Activated gamma-delta T cell treated with anti-CD3 and anti-CD28 coated beads, Interleukin-2, amount 50 U/mL, for 16 hours (primary cell): ENCODE measurements around the gene C14orf39.
"Not testable (repeated sequence)": the region's sequence is repeated elsewhere in the genome, so short reads cannot be mapped to it uniquely, and the experiment has no call there.

Experiments
- DNase-seq: peaks from one replicate; pipeline ENCODE4 v3.0.0-alpha.2; 2020; ENCODE audit warnings: low read depth

Gene C14orf39

DNA sequence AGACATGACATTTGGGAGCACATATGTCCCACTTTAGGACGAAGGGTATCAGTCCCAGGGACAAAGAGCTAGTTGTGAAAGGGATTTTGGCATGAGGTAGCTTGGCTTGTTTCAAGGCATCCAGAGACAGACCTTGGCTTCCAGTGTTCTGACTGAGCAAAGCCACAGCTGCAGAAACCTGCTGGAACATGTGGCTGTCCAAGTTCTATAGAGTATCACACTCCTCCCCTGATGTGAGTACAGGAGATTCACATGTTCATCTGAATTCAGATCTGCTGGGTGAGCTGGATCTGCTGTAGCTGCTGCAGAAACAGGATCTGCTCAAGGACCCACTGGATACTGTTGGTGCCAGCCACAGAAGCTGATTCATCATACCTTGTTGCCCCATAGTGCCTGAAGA, 10.1 kb upstream of the C14orf39 start:
- no peak for DNase-seq

DNA sequence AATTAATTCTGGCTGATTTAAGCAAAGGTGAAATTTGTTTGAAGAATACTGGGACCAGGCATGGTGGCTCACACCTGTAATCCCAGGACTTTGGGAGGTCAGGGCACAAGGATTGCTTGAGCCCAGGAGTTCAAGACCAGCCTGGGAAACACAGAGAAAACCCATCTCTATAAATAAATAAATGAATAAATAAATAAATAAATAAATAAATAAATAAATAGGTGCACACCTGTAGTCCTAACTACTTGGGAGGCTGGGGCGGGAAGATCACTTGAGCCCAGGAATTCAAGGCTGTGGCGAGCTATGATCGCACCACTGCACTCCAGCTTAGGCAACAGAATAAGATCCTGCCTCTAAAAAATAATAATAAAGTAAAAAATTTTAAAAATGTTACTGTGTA, 4.4 kb upstream of the C14orf39 start:
- no peak for DNase-seq

DNA sequence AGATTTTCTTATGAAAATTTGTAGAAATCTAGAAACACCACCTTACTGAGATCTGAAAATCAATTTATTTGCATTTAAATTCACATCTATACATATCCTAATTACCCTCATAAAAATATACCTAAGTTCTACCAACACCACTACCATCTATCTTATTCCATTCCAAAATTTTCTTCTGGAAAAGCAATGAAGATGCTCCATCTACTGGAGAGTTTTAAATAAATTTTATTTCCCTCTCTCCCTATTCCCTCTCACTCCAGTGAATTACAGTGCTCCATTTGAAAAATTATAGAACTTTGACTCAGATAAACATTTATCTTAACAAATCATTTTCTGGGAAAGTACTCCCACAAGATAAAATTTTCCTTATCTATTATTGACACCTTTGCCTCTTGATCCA, 2.3 kb upstream of the C14orf39 start:
- no peak for DNase-seq

DNA sequence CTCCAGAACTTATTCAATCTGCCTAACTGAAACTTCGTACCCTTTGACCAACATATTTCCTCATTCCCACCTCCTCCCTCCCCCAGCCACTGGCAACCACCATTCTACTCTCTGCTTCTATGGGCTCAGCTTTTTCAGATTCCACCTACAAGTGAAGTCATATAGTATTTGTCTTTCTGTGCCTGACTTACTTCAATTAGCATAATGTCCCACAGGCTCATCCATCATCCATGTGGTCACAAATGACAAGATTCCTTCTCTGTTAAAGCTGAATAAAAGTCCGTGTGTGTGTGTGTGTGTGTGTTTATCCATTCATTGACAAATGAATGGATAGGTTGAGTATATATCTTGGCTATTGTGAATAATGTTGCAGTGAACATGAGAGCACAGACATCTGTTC, 1.3 kb upstream of the C14orf39 start:
- DNase-seq = no peak

DNA sequence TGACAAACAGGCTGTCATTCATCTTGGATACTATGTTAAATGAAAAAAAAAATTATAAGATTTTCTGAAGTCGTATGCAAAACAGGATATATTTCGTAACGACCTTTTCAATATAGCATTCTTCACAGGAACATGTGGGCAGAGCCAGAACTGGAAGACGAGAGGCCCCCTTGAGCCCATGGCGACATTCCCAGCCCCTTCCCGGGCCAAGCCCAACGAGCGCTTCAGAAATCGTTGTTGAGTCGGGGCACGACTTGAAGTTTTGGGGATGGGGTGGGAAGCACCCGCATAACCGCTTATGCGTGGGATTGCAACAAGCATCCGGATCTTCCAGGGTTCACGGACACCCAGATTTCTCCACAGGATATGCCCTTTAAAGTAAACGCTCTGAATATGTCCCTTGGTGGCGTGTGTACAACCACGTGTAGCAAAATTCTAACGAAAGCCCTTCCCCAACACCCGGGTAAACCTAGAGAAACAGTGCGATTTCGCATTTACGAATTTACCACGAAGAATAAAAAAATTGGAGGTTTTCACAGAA, 736 bp downstream of the C14orf39 start:
- no peak for DNase-seq

DNA sequence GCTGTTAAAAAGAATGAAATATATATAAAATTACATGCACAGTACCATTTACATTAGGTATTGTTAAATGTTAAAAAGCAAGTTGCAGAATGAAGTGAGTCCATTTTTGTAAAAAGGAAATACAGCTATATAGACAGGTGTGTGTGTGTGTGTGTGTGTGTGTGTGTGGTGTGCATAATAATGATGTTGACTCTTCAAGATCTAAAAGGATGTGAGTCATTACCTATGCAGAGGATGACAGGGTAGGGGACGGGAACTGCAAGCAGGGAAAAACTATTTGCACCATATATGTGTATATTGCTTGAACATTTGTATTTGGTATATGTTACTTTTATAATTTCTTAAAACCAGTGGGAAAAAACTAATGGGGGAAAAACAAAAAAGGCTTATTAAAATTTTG, 3.1 kb downstream of the C14orf39 start:
- DNase-seq = no peak

DNA sequence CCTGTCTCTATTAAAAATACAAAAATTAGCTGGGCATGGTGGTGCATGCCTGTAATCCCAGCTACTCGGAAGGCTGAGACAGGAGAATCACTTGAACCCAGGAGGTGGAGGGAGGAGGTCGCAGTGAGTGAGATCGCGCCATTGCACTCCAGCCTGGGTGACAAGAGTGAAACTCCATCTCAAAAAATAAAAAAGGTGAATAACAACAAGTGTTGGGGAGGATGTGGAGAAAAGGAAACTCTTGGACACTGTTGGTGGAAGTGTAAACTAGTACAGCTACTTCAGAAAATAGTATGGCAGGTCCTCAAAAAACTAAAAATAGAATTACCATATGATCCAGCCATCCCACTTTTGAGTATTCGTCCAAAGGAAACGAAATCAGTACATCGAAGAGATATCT, 5.6 kb downstream of the C14orf39 start:
- not testable (repeated sequence) for DNase-seq

DNA sequence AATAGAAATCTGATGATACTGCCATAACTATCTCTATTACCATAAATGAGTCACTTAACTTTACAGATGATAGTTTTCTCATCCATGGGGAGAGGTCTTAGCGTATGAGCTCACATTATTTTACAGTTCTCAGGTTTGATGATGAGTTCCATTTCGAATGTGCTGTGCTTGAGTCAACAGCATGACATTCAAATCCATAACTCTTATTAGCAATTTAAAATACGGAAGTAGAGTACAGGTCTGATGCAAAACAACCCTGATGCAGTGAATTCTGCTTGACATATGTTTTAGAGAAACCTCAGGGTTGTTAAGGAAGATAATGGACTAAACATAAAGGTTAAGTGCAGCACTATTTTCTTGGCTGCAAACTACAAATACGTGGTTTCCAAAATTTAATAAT, 30.0 kb downstream of the C14orf39 start:
- no peak for DNase-seq

DNA sequence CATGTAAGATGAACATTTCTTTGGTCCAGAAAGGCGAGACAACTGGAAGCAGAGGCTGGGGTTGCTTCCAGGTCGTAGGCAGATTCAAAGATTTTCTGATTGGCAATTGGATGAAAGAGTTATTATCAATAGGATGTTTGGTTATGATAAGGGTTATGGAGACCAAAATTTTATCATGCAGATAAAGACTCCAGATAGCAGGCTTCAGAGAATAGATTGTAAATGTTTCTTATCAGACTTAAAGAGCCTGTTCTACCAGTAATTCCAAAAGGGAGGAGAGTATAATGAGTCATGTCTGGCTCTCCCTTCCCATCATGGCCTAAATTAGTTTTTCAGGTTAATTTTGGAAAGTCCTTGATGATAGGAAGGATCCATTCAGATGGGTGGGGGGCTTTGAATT, 55.6 kb downstream of the C14orf39 start:
- no peak for DNase-seq

DNA sequence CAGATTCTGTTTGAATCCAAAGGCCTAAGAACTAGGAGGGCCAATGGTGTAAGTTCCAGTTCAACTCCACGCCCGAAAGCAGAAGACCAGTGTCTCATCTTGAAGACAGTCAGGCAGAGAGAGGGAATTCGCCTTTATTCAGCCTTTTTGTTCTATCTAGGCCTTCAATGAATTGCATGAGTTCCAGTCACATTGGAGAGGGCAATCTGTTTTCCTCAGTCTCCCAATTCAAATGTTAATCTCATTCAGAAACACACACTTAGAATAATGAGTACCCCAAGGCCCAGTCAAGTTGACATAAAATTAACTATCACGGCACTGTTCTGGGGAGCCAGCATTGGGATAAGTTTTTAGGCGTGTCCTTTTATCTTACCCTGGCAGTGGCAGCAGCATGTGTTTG, 65.8 kb downstream of the C14orf39 start:
- no peak for DNase-seq

DNA sequence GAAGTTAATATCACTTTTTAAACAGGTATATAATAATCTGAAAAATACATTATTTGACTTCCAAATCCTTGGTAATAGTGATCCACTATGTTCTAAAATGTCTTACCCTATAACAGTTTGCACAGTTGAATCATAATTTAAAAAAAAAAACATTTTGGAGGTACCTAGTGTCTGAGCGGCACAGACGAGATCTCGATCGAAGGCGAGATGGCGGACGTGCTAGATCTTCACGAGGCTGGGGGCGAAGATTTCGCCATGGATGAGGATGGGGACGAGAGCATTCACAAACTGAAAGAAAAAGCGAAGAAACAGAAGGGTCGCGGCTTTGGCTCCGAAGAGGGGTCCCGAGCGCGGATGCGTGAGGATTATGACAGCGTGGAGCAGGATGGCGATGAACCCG, 88.3 kb downstream of the C14orf39 start:
- DNase-seq = not testable (repeated sequence)

DNA sequence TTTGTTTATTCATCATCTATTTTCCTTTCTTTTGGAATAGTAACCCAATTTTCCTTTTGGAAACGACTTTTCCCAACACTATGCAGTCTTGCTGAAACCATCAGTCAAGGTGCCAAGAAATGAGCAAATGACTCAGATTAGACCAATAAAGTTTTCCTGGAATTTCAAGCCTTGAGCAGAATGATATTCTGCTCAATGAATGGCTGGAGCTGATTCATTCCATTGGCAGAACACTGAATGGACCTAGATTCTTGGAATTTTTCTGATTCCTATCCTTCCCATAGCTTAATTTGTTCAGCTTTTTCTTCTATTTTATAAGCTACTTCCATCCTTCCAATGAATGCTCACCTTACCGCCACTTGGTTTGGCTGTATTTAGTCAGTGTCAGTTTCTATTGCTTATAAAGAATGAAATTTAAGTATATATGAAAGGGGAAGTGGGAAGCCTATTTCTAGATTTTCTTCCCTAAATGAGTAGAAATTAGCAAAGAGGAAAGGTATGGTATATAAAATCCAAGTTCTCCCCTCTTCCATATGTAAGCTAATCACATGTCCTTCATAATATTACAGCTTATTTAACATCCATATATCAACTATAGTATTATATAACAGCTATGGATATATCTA, 89.0 kb downstream of the C14orf39 start:
- DNase-seq = no peak
